Panc1 (cell line): ENCODE results near the gene ITIH5.
"Not testable (repeated sequence)": the region's sequence is repeated elsewhere in the genome, so short reads cannot be mapped to it uniquely, and the experiment has no call there.

Source experiments
- CTCF ChIP-seq: fragments of 450-650 bp; IDR thresholded peaks from 2 replicates; pipeline ENCODE4 v1.5.1; 2017; ENCODE audit warnings: mild to moderate bottlenecking
- POLR2AphosphoS5 ChIP-seq: IDR thresholded peaks from 2 replicates; pipeline ENCODE4 v1.6.1; 2012; ENCODE audit warnings: mild to moderate bottlenecking, low read depth, low read length, moderate library complexity
- SIN3A ChIP-seq: IDR thresholded peaks from 2 replicates; pipeline ENCODE4 v1.6.1; 2012; ENCODE audit warnings: low read depth, mild to moderate bottlenecking, low read length, moderate library complexity, borderline replicate concordance; ENCODE audit not compliant: insufficient read depth

- TF ChIP-seq POLR2AphosphoS5, CTCF, SIN3A: not testable (repeated sequence)
These were observed 24.3 kb upstream of the ITIH5 start for GRCh38 chr10:7690885-7691597.
